ENCODE data around the gene TMC3. TPM values are rescaled to one million over a fixed set of nuclear protein-coding genes. Genes with fewer than 3 reads are reported as not detected.

Gene TMC3
- polyA plus RNA-seq, 2 of the 4 experiments (the other 2 are of a cell fraction), result not detected

DNA sequence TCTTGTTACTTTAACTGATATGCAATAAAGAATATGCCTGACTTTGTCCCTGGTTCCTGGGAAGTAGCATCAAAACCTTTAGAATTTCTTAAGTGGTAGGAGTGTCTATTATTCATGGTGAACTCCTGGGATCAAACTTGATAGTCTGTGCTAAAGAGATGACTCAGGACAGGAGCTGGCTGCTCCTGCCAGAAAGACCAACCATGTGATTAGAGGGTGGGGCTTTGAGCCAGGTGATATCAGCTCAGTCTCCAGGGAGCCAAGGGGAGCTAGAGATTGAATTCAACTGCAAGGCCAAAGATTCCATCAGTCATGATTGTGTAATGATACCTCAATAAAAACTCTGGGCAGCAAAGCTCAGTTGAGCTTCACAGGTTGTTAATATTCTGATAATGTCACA, 20.6 kb upstream of the TMC3 start:
- Histone ChIP-seq H3K4me3 (no peak overlapping the region), H3K9me3 (no peaks in the 10 kb centered on the region), H3K4me2 (no peak overlapping the region), H3K4me1 (no peaks in the 10 kb centered on the region), H3K27ac (no peak overlapping the region)
- ATAC-seq (no peak), DNase-seq (ENCODE audit: low read depth in 1 of 2, low spot score in 1 of 2) (no peak), FAIRE-seq (no peak)
- no peak for TF ChIP-seq NR3C1 (IDR thresholded peaks at IDR 0.05)
- TF ChIP-seq RARB (CRISPR knock-in tag; IDR thresholded peaks at IDR 0.05), result no peak
- no peak for TF ChIP-seq MAFK (IDR thresholded peaks at IDR 0.05; ENCODE audit: partially characterized antibody)
- no peak for TF ChIP-seq ATOH8 (CRISPR knock-in tag; IDR thresholded peaks at IDR 0.05; ENCODE audit: low read depth)
- TF ChIP-seq, protein P1, sequence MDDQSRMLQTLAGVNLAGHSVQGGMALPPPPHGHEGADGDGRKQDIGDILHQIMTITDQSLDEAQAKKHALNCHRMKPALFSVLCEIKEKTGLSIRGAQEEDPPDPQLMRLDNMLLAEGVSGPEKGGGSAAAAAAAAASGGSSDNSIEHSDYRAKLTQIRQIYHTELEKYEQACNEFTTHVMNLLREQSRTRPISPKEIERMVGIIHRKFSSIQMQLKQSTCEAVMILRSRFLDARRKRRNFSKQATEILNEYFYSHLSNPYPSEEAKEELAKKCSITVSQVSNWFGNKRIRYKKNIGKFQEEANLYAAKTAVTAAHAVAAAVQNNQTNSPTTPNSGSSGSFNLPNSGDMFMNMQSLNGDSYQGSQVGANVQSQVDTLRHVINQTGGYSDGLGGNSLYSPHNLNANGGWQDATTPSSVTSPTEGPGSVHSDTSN (IDR thresholded peaks at IDR 0.05), result no peak
- no peak for TF ChIP-seq PHF8 (IDR thresholded peaks at IDR 0.05; ENCODE audit: borderline replicate concordance, low read depth)
- no peak for TF ChIP-seq CBX2 (IDR thresholded peaks at IDR 0.05; ENCODE audit: borderline replicate concordance, low read depth)
- no peak for TF ChIP-seq BHLHE40 (IDR thresholded peaks at IDR 0.05; ENCODE audit: low read depth, low read length)
- TF ChIP-seq CTCF (IDR thresholded peaks at IDR 0.05), result no peak
- ChIA-PET POLR2A (no interaction called here), CTCF (interaction anchor here (1.0 to 4.5 kb wide), 3 partner anchors 93 to 128 kb away, joined by 3 to 47 read pairs (median 23); no protein-coding TSS in a partner anchor)

- Histone ChIP-seq H3K4me1 (no peaks in the 10 kb centered on the region), H3K4me3 (no peak overlapping the region), H3K4me2 (no peak overlapping the region), H3K9me3 (no peaks in the 10 kb centered on the region), H3K27ac (no peak overlapping the region)
- ATAC-seq, result no peak
- ChIA-PET POLR2A (no interaction called here), CTCF (interaction anchor here (2.0 to 4.9 kb wide), 2 partner anchors 8 to 19 kb away, joined by 13 to 28 read pairs; no protein-coding TSS in a partner anchor)
- TF ChIP-seq CTCF (IDR thresholded peaks at IDR 0.05) (no peak), GATA3 (IDR thresholded peaks at IDR 0.05; ENCODE audit: borderline replicate concordance) (no peak), NPAS2 (CRISPR knock-in tag; IDR thresholded peaks at IDR 0.05; ENCODE audit: borderline replicate concordance) (no peak), JUN (IDR thresholded peaks at IDR 0.05) (no peak), KDM5A (IDR thresholded peaks at IDR 0.05) (no peak), BHLHE40 (IDR thresholded peaks at IDR 0.05; ENCODE audit: low read depth, low read length) (no peak), HDAC2 (IDR thresholded peaks at IDR 0.05) (no peak), MAX (IDR thresholded peaks at IDR 0.05) (no peak), PHF8 (IDR thresholded peaks at IDR 0.05; ENCODE audit: borderline replicate concordance, low read depth) (no peak), FOXS1 (CRISPR knock-in tag; IDR thresholded peaks at IDR 0.05) (no peak), RAD21 (conservative IDR thresholded peaks at IDR 0.05 in 1 of 2, IDR thresholded peaks at IDR 0.05 in 1 of 2) (no peak), ATOH8 (CRISPR knock-in tag; IDR thresholded peaks at IDR 0.05; ENCODE audit: low read depth) (no peak), ZFP36 (IDR thresholded peaks at IDR 0.05; ENCODE audit: borderline replicate concordance, partially characterized antibody) (no peak), SMC3 (IDR thresholded peaks at IDR 0.05) (no peak)
- no peak for DNase-seq (ENCODE audit: low read depth in 1 of 2, low spot score in 1 of 2)
- WGBS (ENCODE audit: missing lambda C conversion rate), result 44% methylated on average over 2 of the region's 2 CpGs
- FAIRE-seq, result no peak
These were observed 17.6 kb upstream of the TMC3 start for GRCh38 chr15:81391657-81392056.
